ENCODE results near the gene KPNA1.

Gene KPNA1

DNA sequence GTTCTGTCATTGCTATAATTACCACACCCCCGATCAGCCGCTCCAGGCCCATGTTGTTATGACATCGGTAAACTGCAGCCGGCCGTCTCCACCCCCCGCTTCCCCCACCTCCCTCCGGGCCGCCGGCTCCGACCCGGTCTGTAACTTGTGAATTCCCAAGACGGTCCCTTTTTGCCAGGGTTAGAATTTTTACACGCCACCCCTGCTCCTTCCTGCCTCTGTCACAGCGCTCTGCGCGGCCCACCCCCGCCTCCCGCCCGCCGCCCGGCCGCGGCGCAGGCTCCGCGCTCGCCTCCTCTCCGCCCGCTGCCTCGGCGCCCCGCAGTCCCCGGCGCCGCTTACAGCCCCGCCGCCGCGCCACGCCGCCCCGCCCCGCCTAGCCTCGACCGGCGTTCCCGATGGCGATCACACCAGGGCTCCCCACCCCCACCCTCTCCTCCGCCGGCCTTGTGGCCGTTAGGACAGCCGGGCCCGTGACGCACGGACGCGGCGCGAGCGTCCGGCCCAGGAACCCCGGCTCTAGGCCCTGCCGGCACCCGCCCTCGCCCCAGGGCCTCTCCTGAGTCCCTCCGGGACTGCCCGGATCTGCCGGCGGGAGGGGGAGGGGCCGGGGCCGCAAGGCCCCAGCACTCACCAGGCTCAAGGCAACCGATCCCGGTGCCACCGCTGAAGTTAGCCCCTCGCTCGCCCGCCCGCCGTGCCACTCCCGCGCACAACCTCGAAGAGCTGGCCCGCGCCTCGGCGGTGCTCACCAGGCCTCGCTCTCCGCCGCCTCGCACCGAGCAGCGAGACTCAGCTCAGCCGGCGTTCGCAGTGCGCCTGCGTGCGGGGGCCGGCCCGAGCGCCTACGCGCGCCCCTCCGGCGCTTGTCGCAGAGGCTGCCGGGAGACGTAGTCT, at the start of gene KPNA1:
TSS of gene KPNA1 (minus strand) at position 817 of the 897 bp plus-strand sequence. CDS start 18,374 bp downstream, outside the sequence.
- DNase-seq: peak; percentile 16 to 32

DNA sequence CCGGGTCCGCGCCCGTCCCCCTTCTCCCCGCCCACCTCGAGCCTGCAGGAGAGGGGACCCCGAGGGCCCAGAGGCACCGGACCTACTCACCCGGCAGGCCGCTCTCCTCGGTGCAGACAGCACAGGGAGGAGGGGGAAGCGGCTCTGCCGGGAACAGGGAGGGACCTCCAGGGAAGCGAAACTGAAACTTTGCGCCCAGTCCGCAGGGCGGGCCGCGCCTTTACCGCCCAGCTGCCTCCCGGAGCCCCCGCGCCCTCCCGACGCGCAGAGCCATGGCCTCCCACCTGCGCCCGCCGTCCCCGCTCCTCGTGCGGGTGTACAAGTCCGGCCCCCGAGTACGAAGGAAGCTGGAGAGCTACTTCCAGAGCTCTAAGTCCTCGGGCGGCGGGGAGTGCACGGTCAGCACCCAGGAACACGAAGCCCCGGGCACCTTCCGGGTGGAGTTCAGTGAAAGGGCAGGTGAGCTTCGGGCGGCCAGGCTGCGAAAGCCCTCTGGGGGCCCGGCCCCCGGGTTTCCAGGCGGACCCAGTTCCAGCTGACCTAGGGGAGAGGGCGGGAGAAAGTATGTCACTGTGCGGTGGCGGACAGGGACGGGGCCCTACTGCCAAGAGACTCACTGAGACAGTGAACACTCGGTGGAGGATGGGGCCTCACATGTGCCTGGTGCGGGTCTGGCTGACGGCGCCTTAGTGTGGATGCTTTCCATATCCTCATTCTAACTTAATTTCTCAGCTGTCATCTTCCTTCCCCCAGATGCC, 49.6 kb upstream of the KPNA1 start, which contains the start of the genes DTX3L and PARP9:
TSS of gene DTX3L (plus strand) at position 184 of the 758 bp plus-strand sequence. CDS start at position 273, 89 bp downstream.
TSS of gene PARP9 (minus strand) at position 146 of the 758 bp plus-strand sequence. CDS start 4,680 bp downstream, outside the sequence.
- DNase-seq: no peak

DNA sequence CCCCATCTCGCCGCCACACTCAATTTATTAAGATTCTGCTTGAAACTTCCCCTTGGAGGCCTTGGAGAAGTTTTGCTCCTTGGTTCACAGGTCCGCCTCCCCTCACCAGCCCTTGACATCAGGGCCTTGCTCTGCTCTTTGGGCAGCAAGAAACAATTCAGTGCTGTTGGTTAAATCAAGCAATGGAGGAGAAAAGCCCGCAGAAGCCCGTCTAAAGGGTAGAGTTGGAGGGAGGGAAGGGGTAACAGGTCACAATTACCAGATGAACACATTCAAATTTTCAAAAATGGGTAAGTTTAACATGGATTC, 48.9 kb upstream of the KPNA1 start:
- DNase-seq: no peak

DNA sequence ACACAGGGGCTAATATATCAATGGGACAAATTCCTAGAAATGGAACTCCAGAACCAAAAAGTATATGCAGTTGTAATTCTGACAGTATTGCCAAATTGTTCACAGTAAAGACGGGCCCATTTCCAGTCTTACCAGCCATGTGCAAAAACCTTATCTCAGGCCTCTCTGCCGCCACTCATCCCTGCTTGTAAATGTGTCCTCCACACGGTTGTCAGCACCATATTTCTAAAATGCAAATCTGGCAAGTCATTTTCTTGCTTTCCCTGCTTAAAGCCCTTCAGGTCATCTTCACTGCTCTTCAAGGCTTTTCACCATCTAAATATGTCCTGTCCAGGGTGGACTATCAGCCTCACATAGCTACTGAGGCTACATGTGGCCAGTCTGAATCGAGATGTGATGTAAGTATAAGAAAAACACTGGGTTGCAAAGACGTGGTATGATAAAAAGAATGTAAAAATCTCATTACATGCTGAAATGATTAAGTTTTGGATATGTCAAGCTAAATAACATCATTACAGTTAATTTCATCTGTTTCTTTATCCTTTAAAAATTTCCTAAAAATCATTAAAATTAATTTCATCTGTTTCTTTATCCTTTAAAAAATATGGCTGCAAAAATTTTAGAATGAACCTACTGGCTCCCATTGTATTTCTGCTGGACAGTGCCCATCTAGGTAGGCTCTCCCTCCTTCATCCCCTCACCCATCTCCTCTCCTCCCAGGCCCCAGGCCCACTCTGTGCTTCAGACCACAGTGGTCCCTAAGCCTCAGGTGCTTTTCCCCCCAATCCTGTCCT, 48.4 kb upstream of the KPNA1 start:
- DNase-seq: no peak

DNA sequence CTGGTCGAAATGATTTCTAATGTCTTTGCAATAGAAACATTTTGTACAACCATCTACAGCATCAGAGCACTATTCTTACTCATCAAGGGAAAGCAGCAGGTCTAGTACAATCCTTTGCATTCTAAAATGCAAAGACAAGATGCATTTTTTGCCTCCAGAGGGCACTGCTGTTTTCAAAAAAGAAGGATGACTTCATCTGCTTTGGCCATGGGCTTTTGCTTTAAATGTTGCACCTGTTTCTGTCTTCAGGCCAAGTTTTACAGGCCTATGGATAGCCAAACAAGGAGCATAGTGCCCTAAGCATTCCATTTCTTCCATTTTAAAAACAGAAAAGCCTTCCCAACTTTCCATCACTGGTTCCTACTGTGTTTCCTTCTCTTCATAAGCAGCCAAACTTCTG, 45.9 kb upstream of the KPNA1 start:
- DNase-seq: no peak

DNA sequence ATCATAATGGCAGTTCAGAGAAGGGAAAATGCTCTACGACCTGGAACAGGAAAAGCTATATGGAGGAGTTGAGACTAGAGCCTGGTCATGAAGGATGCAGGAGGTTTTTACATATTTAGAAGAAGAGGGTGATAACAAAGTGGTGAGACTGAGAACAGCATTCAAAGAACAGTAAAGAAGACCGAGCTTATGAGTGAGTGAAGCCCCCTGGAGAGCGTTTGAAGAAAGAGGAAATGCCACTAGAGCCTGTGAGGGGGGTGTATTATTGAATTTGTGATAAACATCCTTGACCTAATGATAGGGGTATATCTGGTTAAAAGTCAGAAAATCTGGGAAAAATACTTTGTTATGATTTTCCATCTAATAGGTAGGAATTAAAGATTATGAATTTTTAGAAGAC, 45.2 kb upstream of the KPNA1 start:
- DNase-seq: no peak

DNA sequence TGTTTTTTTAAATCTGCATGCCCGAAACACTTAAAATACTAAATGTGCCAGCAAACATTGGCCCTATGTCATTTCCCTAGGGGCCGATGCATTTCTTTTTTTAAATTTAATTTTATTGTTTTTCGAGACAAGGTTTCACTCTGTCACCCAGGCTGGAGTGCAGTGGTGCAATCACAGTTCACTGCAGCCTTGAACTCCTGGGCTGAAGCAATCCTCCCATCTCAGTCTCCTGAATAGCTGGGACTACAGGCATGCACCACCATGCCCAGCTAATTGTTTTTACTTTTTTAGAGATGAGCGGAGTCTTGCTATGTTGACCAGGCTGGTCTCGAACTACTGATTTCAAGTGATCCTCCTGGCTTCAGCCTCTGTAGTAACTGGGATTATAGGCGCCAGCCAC, 43.9 kb upstream of the KPNA1 start:
- DNase-seq: no peak

DNA sequence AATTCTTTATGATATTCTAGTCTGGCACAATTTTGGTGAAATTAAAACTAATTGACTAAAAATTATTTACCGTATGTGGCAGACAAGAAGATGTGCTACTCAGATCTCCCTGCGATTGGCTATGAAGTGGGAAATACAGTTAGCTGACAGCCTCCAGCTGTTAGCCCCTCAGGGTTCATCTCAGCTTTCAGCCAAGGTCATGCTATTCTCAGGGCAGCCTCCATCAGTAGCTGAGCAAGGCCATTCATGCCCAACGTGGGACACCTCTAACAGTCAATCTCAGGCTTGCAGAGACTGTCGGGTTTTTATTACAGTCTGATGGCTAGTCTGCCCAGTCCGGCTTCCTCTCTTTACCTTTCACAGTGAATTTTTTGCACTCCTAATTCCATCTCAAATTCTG, 42.6 kb upstream of the KPNA1 start:
- no peak for DNase-seq

DNA sequence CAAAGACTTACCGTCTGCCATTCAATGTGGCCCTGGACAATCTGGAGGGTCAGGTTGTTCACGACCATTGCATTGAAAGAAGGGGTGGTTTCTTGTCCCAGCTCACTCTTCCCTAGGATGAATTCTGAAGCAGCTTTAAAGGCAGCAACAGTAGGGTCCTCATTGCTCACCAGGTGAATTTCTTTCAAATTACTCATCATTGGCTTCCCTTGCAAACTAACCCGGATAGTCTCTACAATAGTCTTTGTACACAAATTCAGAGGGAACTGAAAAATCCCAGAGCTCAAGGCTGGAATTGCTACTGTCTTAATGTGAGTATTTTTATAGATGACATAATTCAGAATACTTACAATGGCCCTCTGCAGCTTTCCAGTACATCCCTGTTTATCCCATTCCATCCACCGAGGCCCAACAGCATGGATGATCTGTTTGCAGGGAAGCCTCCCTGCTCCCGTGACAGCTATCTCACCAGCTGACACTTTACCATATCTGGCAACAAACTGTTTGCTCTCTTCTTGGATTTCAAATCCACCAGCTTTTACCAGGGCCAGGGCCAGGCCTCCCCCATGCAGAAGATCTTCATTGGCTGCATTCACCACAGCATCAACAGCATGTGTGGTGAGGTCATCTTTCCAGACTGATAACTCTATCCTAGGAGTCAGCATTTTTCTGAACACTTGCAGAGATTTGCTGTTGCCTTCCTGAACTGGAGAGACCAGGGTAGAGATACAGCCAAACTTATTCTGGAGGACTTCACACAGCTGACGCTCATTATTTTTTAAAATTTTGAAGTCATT, 40.7 kb upstream of the KPNA1 start:
- DNase-seq: no peak

DNA sequence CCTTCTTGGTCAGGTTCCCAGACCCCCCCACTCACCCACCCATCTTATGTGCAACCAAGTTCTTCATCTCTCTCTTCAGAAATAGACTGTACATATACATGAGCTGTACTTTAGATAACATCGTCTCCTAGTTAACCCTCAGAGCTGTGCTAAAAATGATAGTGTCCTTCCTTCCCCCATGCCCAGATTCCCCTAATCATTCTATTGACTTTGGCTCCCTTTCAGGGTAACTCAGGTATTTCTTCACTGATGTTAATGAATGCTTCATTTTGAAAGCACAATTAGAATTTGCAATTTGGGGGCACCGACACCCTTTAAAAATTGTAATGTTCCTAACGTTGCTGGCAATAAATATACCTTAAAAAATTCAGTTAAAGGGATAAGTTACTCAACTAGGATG, 38.4 kb upstream of the KPNA1 start:
- DNase-seq: no peak

DNA sequence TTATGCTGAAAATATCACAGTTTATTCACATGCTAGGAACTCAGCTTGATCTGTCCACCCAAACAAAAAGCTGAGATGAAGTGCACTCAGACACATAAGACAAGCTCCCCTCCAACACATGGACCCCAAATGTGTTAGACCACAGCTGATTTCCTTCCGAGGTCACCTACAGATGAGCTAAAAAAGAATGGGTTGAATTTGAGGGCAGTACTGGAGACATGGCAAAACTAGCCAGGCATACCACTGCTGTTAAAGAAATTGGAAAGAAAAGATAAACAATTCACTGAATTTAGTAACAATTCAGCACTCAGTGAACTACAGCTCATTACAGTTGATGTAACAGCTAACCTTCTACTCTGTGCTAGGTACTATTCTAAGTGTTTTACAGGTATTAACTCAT, 33.9 kb upstream of the KPNA1 start:
- DNase-seq: no peak

DNA sequence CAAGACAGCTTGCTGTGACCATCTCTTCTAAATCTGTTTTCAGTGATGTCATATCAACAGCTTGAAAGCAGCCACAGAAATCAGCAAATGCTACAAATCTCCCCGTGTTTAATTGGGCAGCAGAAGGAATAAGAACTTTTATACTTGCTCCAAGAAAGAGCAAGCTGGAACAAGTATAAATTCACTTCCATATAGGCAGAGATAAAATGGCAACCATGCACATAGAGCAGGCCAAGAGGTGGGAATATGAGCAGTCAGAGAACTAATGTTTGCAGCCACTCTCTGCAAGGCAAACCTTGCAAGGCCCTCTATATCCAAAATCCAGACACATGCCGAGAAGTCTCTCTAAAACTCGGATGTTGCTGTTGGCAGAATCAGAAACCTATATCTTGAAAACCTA, 33.3 kb upstream of the KPNA1 start:
- DNase-seq: no peak

DNA sequence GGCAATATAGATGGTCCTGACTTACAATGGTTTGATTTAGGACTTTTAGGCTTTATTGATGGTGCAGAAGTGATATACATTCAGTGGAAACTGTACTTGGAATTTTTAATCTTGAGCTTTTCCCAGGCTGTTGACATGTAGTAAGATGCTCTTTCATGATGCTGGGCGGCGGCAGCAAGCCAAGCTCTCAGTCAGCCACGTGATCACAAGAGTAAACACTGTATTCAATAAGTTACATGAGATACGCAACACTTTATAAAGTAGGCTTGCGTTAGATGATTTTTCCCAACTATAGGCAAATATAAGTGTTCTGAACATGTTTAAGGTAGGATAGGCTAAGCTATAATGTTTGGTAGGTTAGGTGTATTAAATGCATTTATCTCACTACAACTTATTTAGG, 31.4 kb upstream of the KPNA1 start:
- no peak for DNase-seq

DNA sequence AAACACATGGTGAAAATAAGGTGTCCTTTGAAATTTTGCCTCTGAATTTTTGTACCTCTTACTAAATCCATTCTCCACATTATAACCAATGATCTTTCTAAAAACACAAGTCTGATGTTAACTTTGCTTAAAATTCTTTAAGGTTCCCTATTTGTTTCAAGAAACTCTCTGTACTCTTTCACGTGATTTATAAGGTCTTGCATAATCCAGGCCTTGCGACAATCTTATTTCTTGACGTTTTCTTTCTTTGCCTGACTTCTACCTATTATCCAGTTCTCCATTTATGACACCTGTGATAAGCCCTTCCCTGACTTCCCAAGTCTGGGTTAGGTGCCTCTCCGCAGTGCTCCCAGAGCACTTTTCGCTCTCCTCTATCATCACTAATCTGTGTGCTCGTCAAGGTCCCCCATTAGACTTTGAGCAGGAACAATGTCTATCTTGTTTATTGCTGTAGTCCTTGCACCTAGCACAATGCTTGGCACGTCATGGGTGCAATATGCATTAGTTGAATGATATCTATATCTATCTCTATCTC, 24.3 kb upstream of the KPNA1 start:
- no peak for DNase-seq

DNA sequence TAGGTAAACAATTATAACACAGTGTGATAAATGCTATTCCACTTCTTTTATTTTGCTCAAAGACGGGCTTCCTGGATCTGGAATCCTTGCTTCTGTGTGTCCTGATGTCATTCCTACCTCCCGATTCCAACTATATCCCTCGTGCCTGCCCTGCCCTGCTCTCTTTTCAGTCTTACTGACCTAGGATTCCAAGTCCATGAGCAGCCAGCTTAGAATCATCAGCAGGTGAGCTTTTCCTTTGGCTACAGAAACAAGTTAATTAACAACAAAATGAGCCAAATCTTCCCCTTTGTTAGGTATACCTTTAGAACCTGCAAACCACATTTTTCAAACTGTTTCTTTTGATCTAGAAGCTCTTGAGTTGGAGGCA, 21.9 kb upstream of the KPNA1 start:
- DNase-seq: no peak

DNA sequence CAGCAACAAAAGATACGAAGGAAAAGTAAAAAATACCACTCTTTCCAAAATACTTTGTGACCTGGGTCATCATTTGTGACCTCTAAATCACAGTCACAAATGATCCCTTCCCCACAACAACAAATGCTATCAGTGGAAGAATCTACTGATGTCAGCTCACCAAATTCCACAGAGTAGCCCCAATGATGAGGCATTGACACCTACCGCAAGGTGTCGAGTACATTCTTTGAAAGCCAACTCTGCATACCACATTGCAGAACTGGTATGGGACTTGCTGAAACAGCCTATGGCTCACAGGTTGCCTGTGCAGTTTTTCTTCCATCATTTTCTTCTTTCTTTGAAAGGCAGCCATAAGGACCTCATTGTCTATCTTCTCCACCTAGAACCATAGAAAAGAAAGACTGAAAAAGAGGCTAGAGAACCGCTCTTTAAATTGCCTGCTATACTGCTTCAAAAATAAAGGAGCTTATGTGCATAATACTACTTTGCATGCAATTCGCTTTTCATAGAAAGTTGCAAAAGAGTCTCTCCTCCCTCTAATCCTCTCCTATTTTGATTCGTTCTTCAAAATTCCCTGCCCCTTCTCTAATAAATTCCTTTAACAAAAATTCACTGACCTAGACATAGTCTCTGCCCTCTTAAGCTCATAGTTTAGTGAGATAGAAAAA, 21.4 kb upstream of the KPNA1 start:
- no peak for DNase-seq

DNA sequence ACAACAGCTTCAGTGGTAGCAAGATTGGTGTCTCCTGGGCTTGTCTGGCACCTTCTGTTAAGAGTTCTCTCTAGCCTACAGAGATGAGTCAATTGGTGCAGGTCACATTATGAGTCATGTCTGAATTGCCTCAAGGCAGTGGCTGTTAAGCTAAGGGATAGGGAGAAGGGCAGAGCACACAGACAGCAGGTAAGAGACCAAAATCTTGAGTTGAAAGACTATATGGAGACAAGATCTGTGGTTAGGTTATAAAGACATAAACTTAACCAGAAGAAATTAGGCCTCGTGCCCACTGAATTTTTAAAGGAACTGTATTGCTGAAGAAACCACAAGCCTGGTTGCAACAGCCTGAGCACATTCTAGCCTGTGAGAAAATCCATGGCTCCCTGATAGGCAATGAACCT, 19.2 kb upstream of the KPNA1 start:
- DNase-seq: no peak

DNA sequence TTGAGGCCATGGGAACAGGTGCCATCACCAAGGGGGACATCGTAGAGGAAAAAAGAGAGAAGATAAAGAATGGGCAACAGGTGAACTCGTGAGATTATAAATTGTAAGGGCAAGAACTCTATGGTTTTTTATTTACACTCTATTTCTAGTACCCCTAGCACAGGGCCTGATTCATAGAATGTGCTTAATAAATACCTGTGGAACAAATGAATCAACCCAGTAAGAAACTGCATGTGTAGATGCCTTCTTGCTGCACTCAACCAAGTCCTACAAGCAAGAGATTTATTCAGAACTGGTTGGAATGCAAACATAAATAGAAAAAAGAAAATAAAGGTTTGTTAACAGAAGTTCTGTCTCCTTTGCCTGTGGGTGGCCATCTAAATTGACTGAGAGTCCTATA, 18.7 kb upstream of the KPNA1 start:
- no peak for DNase-seq

DNA sequence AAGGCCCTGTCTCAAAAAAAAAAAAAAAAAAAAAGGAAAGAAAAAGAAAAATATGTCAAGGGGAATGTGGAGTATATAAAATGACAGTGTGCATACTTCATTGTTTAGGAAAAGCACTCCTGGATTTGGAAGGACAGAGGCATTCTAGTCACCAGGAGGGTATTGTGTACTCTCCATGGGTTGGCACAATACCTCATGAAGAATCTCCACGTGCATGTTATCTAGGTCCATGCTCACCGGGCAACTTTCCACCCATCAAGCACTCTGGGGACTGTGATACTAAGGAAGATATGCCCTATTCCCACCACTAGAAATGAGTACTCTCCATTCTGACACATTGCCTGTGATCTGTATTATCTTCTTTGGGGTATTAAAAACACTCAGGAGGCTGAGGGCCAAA, 15.4 kb upstream of the KPNA1 start:
- DNase-seq: no peak

DNA sequence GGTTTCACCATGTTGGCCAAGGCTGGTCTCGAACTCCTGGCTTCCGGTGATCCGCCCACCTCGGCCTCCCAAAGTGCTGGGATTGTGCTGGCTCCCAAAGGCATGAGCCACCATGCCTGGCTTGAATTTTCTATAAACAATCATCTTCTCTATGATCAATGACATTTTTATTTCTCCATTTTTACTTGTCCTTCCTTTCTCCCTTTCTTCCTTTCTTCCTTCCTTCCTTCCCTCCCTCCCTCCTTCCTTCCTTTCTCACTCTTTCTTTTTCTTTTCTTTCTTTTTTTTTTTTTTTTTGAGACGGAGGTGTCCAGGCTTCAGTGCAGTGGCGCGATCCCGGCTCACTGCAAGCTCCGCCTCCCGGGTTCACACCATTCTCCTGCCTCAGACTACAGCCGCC, 8.6 kb upstream of the KPNA1 start:
- DNase-seq: no peak

DNA sequence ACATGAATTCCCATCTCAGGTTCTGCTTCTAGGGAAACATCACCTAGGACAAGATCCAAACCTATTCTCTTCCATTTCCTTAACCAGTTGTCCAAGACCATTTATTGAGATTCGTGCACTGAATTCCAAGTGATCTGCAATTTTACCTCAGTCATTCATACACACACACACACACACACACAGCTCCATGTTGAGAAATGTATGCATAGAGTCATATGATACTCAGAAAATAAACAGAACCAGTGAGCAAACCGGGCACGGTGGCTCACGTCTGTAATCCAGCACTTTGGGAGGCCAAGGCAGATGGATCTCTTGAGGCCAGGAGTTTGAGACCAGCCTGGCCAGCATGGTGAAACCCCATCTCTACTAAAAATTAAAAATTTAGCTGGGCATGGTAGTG, 6.1 kb upstream of the KPNA1 start:
- DNase-seq: no peak

DNA sequence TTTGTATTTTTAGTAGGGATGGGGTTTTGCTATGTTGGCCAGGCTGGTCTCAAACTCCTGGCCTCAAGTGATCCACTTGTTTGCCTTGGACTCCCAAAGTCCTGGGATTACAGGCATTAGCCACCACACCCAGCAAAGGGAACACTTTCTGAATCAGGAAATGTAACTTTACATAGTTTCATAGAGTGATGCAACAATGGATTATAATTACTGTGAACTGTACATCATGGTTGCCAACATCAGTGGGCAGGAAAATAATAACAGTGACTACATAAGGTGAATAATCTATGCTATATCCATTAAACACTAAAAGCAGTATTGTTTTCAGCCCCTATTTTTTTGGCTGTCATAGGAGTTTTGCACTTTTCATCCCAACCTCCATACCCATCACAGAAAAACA, 5.0 kb upstream of the KPNA1 start:
- no peak for DNase-seq

All from cerebellar nuclear complex (tissue), 1 donor.